Heart left ventricle (tissue), 16 donors: Measurements from ENCODE around the gene GLRX3. TPM values are rescaled to one million over a fixed set of nuclear protein-coding genes. Genes with fewer than 3 reads are reported as not detected.
"Not testable (repeated sequence)": the region's sequence is repeated elsewhere in the genome, so short reads cannot be mapped to it uniquely, and the experiment has no call there.

Experiments used
- ATAC-seq, 4 donors: fragments of 200-7000 bp; cut with Tn5 transposase; one replicate each; pipeline ENCODE4 v1.9.1; 2020 to 2022; ENCODE audit warnings: moderate library complexity in 4 of 4, mild to moderate bottlenecking in 3 of 4, moderate number of reproducible peaks in 1 of 4
- DNase-seq, 5 donors: peaks; one replicate each; pipeline ENCODE4 v3.0.0-alpha.2; 2020
- H3K27ac ChIP-seq, 12 donors: fragments of 200-600 bp; sonication (generic) in 4 of 12; one replicate each; pipeline versions ENCODE4 v1.5.0 to v1.8.0; 2016 to 2022; ENCODE audit warnings: mild to moderate bottlenecking in 2 of 12
- H3K27me3 ChIP-seq, 9 donors: fragments of 200-600 bp; sonication (generic) in 2 of 9; one replicate each; pipeline versions ENCODE4 v1.5.1 to v1.8.0; 2016 to 2022; ENCODE audit warnings: mild to moderate bottlenecking in 3 of 9
- H3K36me3 ChIP-seq, 9 donors: fragments of 200-600 bp; sonication (generic) in 2 of 9; one replicate each; pipeline versions ENCODE4 v1.5.0 to v1.8.0; 2018 to 2022; ENCODE audit warnings: mild to moderate bottlenecking in 2 of 9
- H3K4me1 ChIP-seq, 12 donors: fragments of 200-600 bp; sonication (generic) in 4 of 12; one replicate each; pipeline versions ENCODE4 v1.5.0 to v1.8.0; 2016 to 2022; ENCODE audit warnings: mild to moderate bottlenecking in 3 of 12
- H3K4me3 ChIP-seq, 12 donors: fragments of 200-600 bp; sonication (generic) in 4 of 12; one replicate each; pipeline versions ENCODE4 v1.5.0 to v1.8.0; 2017 to 2022; ENCODE audit warnings: mild to moderate bottlenecking in 9 of 12, moderate library complexity in 4 of 12
- H3K9me3 ChIP-seq, 12 donors: fragments of 200-600 bp; sonication (generic) in 4 of 12; one replicate each; pipeline versions ENCODE4 v1.5.0 to v1.8.0; 2016 to 2022; ENCODE audit warnings: mild to moderate bottlenecking in 1 of 12
- CTCF ChIP-seq, 12 donors: fragments of 200-600 bp; sonication (generic) in 4 of 12; IDR thresholded peaks; one replicate each; pipeline versions ENCODE4 v1.5.0 to v1.8.0; 2018 to 2022; ENCODE audit warnings: antibody characterized with exemption in 12 of 12, mild to moderate bottlenecking in 5 of 12
- POLR2A ChIP-seq, 2 donors: fragments of 450-650 bp; IDR thresholded peaks; one replicate each; pipeline ENCODE4 v1.6.1; 2017; ENCODE audit warnings: antibody characterized with exemption in 2 of 2, mild to moderate bottlenecking in 2 of 2, moderate library complexity in 2 of 2
- WGBS, 4 donors: extraction: QIAGEN DNeasy Blood & Tissue Kit in 2 of 4; methylation state at CpG; one replicate each; pipeline versions ENCODE4 v1.1.5 to v1.1.7; 2013 to 2018; 5-methylcytosine and 5-hydroxymethylcytosine counted together
- intact Hi-C, 10 donors: fragments of 100-400 bp; cut with DNase I; formaldehyde crosslinking; loops; one replicate each; pipeline versions ENCODE4 v1.11.1 to v1.14.2; 2022
- long read RNA-seq, 3 donors: library from polyadenylated mRNA; unstranded; transcript quantifications; one replicate each; pipeline ENCODE4 v2.0.0, GENCODE V29; 2020 to 2021
- polyA plus RNA-seq, 2 donors: library from polyadenylated mRNA; stranded (reverse); fragments of 200-250 nt; gene quantifications; one replicate each; pipeline ENCODE4 v1.2.3, GENCODE V29; 2013
- total RNA-seq, 9 donors: library from RNA; depleted of rRNA in 2 of 9; stranded (reverse); fragments of >200 nt in 2 of 9; fragmentation: NEBNext Ultra II Directional in 3 of 9; extraction: Animal tissue kit (Norgen Biotek cat#: 25700) in 3 of 9; gene quantifications; one replicate each; pipeline versions ENCODE4 v1.1.0 to v1.2.4, GENCODE V29; 2016 to 2023
- donor health status: ischemic (EF 13 %, LVEDD 7.1; RV severe dilation, severe dysfunction).
- donor health status: healthy with polysubstance abuse.
- donor health status: DM: no; HTN: yes; CAD: no.
- donor health status: DM: no; HTN: no; CAD: no.
- donor health status: ischemic (EF 25% LVEDD 6.9; RV normal size, moderate dysfunction).
- donor health status: ischemic (EF 25% LVEDD 5.7; RV mildly dilated, moderate dysfunction).
- donor health status: healthy.
- donor health status: DM: yes; HTN: yes; CAD: no.
- donor health status: ischemic (EF 35%, LVEDD 5.7; RV mildly dilated, moderate dysfunction).
- donor health status: nonischemic (EF 11% LVEDD 7.7; RV severe dilation, severe dysfunction).
- donor health status: DM: yes; HTN: yes; CAD: no.
- donor health status: PGD.
- donor health status: ischemic (EF 29% LVEDD 5.4; RV normal size, mild dysfunction).
- donor health status: nonischemic (EF 23%, LVEDD 6.1; RV moderate dilation, normal function).

The GLRX3 gene
- total RNA-seq (100 to 1,000 TPM in 1 of 9 donors, 10 to 100 TPM in 8; 54.0 to 127 (median 66.4) TPM), polyA plus RNA-seq (100 to 1,000 TPM in 1 of 2 donors, 10 to 100 TPM in 1; 62.1 to 180 TPM)
- long read RNA-seq, donor 1, transcript GLRX3-201 (11 exons, 1,302 nt): major isoform, 79 of 95 reads
- long read RNA-seq, donor 1, transcript GLRX3-202 (12 exons, 3,827 nt): minor isoform, 8 of 95 reads
- long read RNA-seq, donor 1, partial matches to known transcripts: 1 of 95 reads
- long read RNA-seq, donor 1, other reads (novel, unspliced or antisense): 7 of 95 reads
- long read RNA-seq, donor 2, transcript GLRX3-201 (11 exons, 1,302 nt): major isoform, 448 of 548 reads
- long read RNA-seq, donor 2, transcript GLRX3-202 (12 exons, 3,827 nt): minor isoform, 47 of 548 reads
- long read RNA-seq, donor 2, partial matches to known transcripts: 15 of 548 reads
- long read RNA-seq, donor 2, other reads (novel, unspliced or antisense): 38 of 548 reads
- long read RNA-seq, donor 3, transcript GLRX3-201 (11 exons, 1,302 nt): major isoform, 130 of 153 reads
- long read RNA-seq, donor 3, transcript GLRX3-202 (12 exons, 3,827 nt): minor isoform, 8 of 153 reads
- long read RNA-seq, donor 3, partial matches to known transcripts: 3 of 153 reads
- long read RNA-seq, donor 3, other reads (novel, unspliced or antisense): 12 of 153 reads

GRCh38 chr10:130136226-130137089 lies at the start of gene GLRX3:
Gene GLRX3 (plus strand): TSS chr10:130136391. CDS start chr10:130136421, 30 bp downstream.
- intact Hi-C loops: loop anchor here in 8 of 10 donors (1.0 to 2.0 kb wide), 3 partner anchors 25 to 26 kb away; partner anchors contain the start of gene C10orf143 (in 7 of the 8)
- Histone ChIP-seq H3K4me1 (peaks cover 5 to 45% (median 30%) of the 10 kb centered on the region in 12 donors), H3K27me3 (no peaks in the 10 kb centered on the region), H3K36me3 (no peaks in the 10 kb centered on the region), H3K27ac (peak within 1 kb of the TSS; percentile 76 to 94 (median 91)), H3K4me3 (peak within 1 kb of the TSS; percentile 78 to 100 (median 96)), H3K9me3 (no peaks in the 10 kb centered on the region)
- peak; percentile 87 to 98 (median 98) for ATAC-seq
- DNase-seq: peak; percentile 91 to 94 (median 93)
- 0 to 1% (median 0%) methylated on average over 17 to 96 of the region's 96 CpGs for WGBS, 4 donors
- TF ChIP-seq POLR2A (IDR thresholded peaks at IDR 0.05) (peak in 1 of 2 donors; percentile 72), CTCF (IDR thresholded peaks at IDR 0.05) (peak in 1 of 12 donors; percentile 11)

GRCh38 chr10:130090565-130090964 lies 45.6 kb upstream of the GLRX3 start:
- ATAC-seq, intact Hi-C loops, H3K27ac ChIP-seq, H3K4me3 ChIP-seq, H3K4me1 ChIP-seq, DNase-seq, H3K27me3 ChIP-seq, H3K36me3 ChIP-seq: not testable (repeated sequence)
- WGBS, 4 donors: 87 to 100% (median 91%) methylated on average over 3 to 5 of the region's 5 CpGs
- H3K9me3 ChIP-seq: peaks cover 0 to 12% (median 0%) of the 10 kb centered on the region in 12 donors

GRCh38 chr10:130099344-130099743 lies 36.8 kb upstream of the GLRX3 start:
- Histone ChIP-seq H3K9me3 (peaks cover 0 to 4% (median 0%) of the 10 kb centered on the region in 12 donors), H3K36me3 (peaks cover 0 to 5% (median 0%) of the 10 kb centered on the region in 9 donors), H3K4me1 (no peaks in the 10 kb centered on the region), H3K4me3 (no peak overlapping the region), H3K27ac (no peak overlapping the region), H3K27me3 (no peaks in the 10 kb centered on the region)
- WGBS, 4 donors: 95 to 97% (median 96%) methylated on average over 6 of the region's 6 CpGs
- intact Hi-C loops: no loop called here
- no peak for TF ChIP-seq POLR2A (IDR thresholded peaks at IDR 0.05)
- no peak for TF ChIP-seq CTCF (IDR thresholded peaks at IDR 0.05)
- no peak for ATAC-seq
- no peak for DNase-seq

- TF ChIP-seq POLR2A (IDR thresholded peaks at IDR 0.05): no peak
- TF ChIP-seq CTCF (IDR thresholded peaks at IDR 0.05): no peak
- 74 to 81% (median 79%) methylated on average over 11 to 24 of the region's 24 CpGs for WGBS, 4 donors
These were observed 30.5 kb upstream of the GLRX3 start for GRCh38 chr10:130105724-130106123.

GRCh38 chr10:130108146-130108545 lies 28.0 kb upstream of the GLRX3 start:
- 81 to 89% (median 86%) methylated on average over 8 of the region's 8 CpGs for WGBS, 4 donors
- intact Hi-C loops, H3K4me3 ChIP-seq, ATAC-seq, DNase-seq, H3K27me3 ChIP-seq, H3K9me3 ChIP-seq, H3K27ac ChIP-seq: not testable (repeated sequence)
- H3K4me1 ChIP-seq: peaks cover 0 to 26% (median 16%) of the 10 kb centered on the region in 12 donors
- H3K36me3 ChIP-seq: peaks cover 0 to 10% (median 0%) of the 10 kb centered on the region in 9 donors

More at GRCh38 chr10:130105724-130106123, 30.5 kb upstream of the GLRX3 start:
- no peak overlapping the region for H3K4me3 ChIP-seq
- peaks cover 0 to 10% (median 0%) of the 10 kb centered on the region in 9 donors for H3K36me3 ChIP-seq
- DNase-seq (no peak), ATAC-seq (no peak)
- no peaks in the 10 kb centered on the region for H3K27me3 ChIP-seq
- H3K9me3 ChIP-seq: no peaks in the 10 kb centered on the region
- no peak overlapping the region for H3K27ac ChIP-seq
- intact Hi-C loops: no loop called here
- peaks cover 0 to 16% (median 9%) of the 10 kb centered on the region in 12 donors for H3K4me1 ChIP-seq
